Effector memory CD4-positive, alpha-beta T cell (primary cell): ENCODE results near the gene RIC3.

ENCODE experiments used
- DNase-seq, 3 donors: peaks; one replicate each; pipeline ENCODE4 v3.0.0-alpha.2; 2020
- H3K27ac ChIP-seq: 2 replicates; pipeline ENCODE4 v1.7.0; 2013; ENCODE audit warnings: mild to moderate bottlenecking, low read length, moderate library complexity; ENCODE audit not compliant: insufficient read depth, poor library complexity, severe bottlenecking
- H3K27me3 ChIP-seq: replicated peaks from 2 replicates; pipeline ENCODE4 v1.7.0; 2013; ENCODE audit warnings: mild to moderate bottlenecking, low read length; ENCODE audit not compliant: insufficient read depth, control insufficient read depth, poor library complexity, severe bottlenecking
- H3K36me3 ChIP-seq: 2 replicates; pipeline ENCODE4 v1.7.0; 2013; ENCODE audit warnings: mild to moderate bottlenecking, low read length, moderate library complexity; ENCODE audit not compliant: control insufficient read depth, insufficient read depth
- H3K4me1 ChIP-seq: 2 replicates; pipeline ENCODE4 v1.7.0; 2013; ENCODE audit warnings: low read length, mild to moderate bottlenecking; ENCODE audit not compliant: control insufficient read depth, insufficient read depth, poor library complexity, severe bottlenecking
- H3K4me3 ChIP-seq: 2 replicates; pipeline ENCODE4 v1.7.0; 2013; ENCODE audit warnings: low read length, low read depth, mild to moderate bottlenecking; ENCODE audit not compliant: insufficient read depth, poor library complexity, severe bottlenecking
- H3K9me3 ChIP-seq: 2 replicates; pipeline ENCODE4 v1.7.0; 2013; ENCODE audit warnings: mild to moderate bottlenecking, low read length, moderate library complexity; ENCODE audit not compliant: control insufficient read depth

Gene RIC3

GRCh38 chr11:8092587-8093424 is 76.0 kb downstream of the RIC3 start:
- Histone ChIP-seq H3K9me3 (no peaks in the 10 kb centered on the region), H3K36me3 (no peaks in the 10 kb centered on the region), H3K4me1 (no peaks in the 10 kb centered on the region), H3K4me3 (no peak overlapping the region), H3K27me3 (no peaks in the 10 kb centered on the region), H3K27ac (no peak overlapping the region)
- no peak for DNase-seq

DNA sequence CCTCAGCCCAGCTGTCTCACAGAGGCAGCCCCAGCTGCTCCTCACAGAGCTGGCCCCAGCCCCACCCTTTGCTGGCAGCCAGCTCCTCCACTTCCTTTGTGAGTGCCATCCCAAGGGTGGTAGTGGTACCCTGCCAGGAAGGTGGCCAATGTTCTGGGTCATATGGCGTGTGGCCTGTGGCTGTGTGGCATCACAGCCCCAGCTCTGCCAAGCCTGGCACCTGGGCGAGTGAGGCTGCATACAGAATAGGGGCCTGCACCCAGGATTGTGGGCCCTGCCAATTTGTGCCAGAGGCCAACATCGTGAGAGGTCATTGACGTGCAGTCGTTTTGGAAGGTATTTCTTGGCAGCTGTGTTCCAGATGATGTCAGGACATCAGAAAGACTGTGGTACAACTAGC is 77.1 kb downstream of the RIC3 start:
- H3K4me3 ChIP-seq, result no peak overlapping the region
- H3K9me3 ChIP-seq, result no peaks in the 10 kb centered on the region
- no peak for DNase-seq
- H3K36me3 ChIP-seq, result no peaks in the 10 kb centered on the region
- no peak overlapping the region for H3K27ac ChIP-seq
- no peaks in the 10 kb centered on the region for H3K27me3 ChIP-seq
- no peaks in the 10 kb centered on the region for H3K4me1 ChIP-seq

DNA sequence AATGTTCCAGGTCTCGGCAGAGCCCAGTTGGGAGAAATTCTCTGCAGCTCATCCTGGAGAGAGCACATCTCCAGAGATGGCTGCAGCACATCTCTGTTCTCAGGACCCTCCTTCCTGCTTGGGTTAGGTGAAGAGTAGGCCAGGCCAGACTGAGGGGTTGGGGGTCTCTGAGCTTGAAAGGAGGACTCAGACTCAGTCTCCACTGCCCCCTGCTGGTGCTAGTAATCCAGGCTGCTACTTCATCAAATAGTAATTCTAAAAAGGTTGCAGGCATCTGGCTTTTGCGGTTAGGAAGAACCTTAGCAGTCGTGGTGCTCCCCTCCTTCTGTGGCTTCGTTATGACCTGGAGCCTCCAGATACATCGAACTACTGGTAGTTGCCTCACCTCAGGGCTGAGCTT is 78.1 kb downstream of the RIC3 start:
- no peaks in the 10 kb centered on the region for H3K4me1 ChIP-seq
- DNase-seq, result no peak

GRCh38 chr11:8089791-8090510 is 78.9 kb downstream of the RIC3 start:
- Histone ChIP-seq H3K4me3 (no peak overlapping the region), H3K27ac (no peak overlapping the region), H3K36me3 (no peaks in the 10 kb centered on the region), H3K9me3 (no peaks in the 10 kb centered on the region), H3K4me1 (no peaks in the 10 kb centered on the region), H3K27me3 (no peaks in the 10 kb centered on the region)
- DNase-seq, result no peak

More for the DNA sequence above, 78.1 kb downstream of the RIC3 start:
- H3K9me3 ChIP-seq, result no peaks in the 10 kb centered on the region
- H3K36me3 ChIP-seq, result no peaks in the 10 kb centered on the region
- H3K27ac ChIP-seq, result no peak overlapping the region
- H3K4me3 ChIP-seq, result no peak overlapping the region
- H3K27me3 ChIP-seq, result no peaks in the 10 kb centered on the region

- Histone ChIP-seq H3K27me3 (peaks cover 4% of the 10 kb centered on the region), H3K4me3 (no peak overlapping the region), H3K27ac (no peak overlapping the region), H3K9me3 (no peaks in the 10 kb centered on the region), H3K36me3 (no peaks in the 10 kb centered on the region), H3K4me1 (no peaks in the 10 kb centered on the region)
- no peak for DNase-seq
Measured at GRCh38 chr11:8087756-8088155, 81.1 kb downstream of the RIC3 start.

DNA sequence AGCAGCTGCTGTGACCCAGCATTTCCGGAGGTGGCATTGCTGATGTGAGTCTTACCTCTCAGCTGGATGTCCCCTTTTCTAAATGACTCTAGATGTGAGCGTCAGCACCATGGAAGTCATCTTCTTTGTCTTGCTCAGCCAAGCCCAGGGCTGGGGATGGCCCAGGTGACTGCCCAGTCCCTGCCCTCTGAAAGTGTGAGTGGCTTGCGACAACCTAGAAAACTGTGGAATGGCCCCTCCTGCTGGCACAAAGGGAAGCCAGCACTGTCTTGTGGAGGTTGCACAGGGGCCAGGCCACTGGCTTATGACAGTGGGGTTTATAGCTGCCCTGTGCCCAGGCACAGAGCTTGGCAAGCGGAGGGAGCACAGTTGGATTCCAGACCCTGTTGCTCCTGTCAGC is 81.6 kb downstream of the RIC3 start:
- H3K4me1 ChIP-seq, result no peaks in the 10 kb centered on the region
- no peak overlapping the region for H3K27ac ChIP-seq
- H3K9me3 ChIP-seq, result no peaks in the 10 kb centered on the region
- H3K27me3 ChIP-seq, result peaks cover 6% of the 10 kb centered on the region
- no peaks in the 10 kb centered on the region for H3K36me3 ChIP-seq
- H3K4me3 ChIP-seq, result no peak overlapping the region
- no peak for DNase-seq

- no peak overlapping the region for H3K4me3 ChIP-seq
- no peaks in the 10 kb centered on the region for H3K9me3 ChIP-seq
- H3K36me3 ChIP-seq, result no peaks in the 10 kb centered on the region
- H3K27ac ChIP-seq, result no peak overlapping the region
- H3K4me1 ChIP-seq, result peaks cover 3% of the 10 kb centered on the region
- no peak for DNase-seq
- peaks cover 12% of the 10 kb centered on the region for H3K27me3 ChIP-seq
Measured at GRCh38 chr11:8086571-8086970, 82.3 kb downstream of the RIC3 start.

- no peak overlapping the region for H3K4me3 ChIP-seq
- peaks cover 12% of the 10 kb centered on the region for H3K27me3 ChIP-seq
- DNase-seq, result no peak
Measured at GRCh38 chr11:8086001-8086479, 82.8 kb downstream of the RIC3 start.

GRCh38 chr11:8085011-8085645 is 83.7 kb downstream of the RIC3 start:
- H3K9me3 ChIP-seq, result no peaks in the 10 kb centered on the region
- no peak overlapping the region for H3K4me3 ChIP-seq
- no peak for DNase-seq
- H3K4me1 ChIP-seq, result peaks cover 5% of the 10 kb centered on the region
- no peaks in the 10 kb centered on the region for H3K36me3 ChIP-seq
- H3K27ac ChIP-seq, result no peak overlapping the region
- peaks cover 12% of the 10 kb centered on the region for H3K27me3 ChIP-seq

More at GRCh38 chr11:8086001-8086479, 82.8 kb downstream of the RIC3 start:
- no peak overlapping the region for H3K27ac ChIP-seq
- no peaks in the 10 kb centered on the region for H3K36me3 ChIP-seq
- H3K9me3 ChIP-seq, result no peaks in the 10 kb centered on the region
- peaks cover 5% of the 10 kb centered on the region for H3K4me1 ChIP-seq

- Histone ChIP-seq H3K27ac (no peak overlapping the region), H3K27me3 (peaks cover 12% of the 10 kb centered on the region), H3K4me1 (peaks cover 5% of the 10 kb centered on the region), H3K9me3 (no peaks in the 10 kb centered on the region), H3K36me3 (no peaks in the 10 kb centered on the region), H3K4me3 (no peak overlapping the region)
- DNase-seq, result no peak
Measured at GRCh38 chr11:8084352-8084751, 84.5 kb downstream of the RIC3 start.
